DMS 273 (cell line): ENCODE data around the gene IRF1.

Source experiments
- DNase-seq: peaks from one replicate; lab custom pipeline; 2025; ENCODE audit not compliant: unreplicated experiment; lab: John Stamatoyannopoulos, UW

Gene IRF1

GRCh38 chr5:132462856-132463745, 27.5 kb downstream of the IRF1 start:
- no peak for DNase-seq

- no peak for DNase-seq
Measured at GRCh38 chr5:132462333-132462732, 28.2 kb downstream of the IRF1 start.

GRCh38 chr5:132461569-132462070, 29.0 kb downstream of the IRF1 start:
- no peak for DNase-seq

DNA sequence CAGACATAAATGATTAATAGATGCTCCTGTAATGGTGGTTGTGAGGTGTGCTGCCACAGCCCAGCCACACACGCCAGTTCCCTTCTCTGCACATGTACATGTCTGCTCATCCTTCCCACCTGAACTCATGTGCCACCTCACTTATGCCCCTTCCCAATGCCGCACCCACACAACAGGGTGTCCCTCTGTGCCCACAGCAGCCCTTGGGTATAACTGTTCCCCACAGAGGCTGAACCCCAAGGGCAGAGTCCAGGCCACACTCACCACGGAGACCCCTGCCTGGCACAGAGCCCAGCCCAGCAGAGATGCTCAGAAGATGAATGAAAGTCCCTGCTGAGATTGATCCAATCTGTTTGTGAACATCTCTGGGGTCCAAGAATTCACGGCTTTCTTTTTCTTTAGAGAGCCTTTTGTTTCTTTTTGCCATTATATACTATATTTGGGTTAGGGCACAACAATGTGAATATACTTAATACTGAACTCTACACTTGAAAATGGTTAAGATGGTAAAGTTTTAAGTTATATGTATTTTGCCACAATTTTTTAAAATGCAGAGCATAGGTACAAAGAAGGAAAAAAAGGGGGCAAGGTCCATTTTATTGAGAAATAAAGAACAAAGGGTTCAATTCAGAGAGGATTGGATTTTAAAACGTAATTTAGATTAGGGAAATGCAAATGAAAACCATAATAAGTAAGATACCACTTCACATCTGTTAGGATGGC, 29.6 kb downstream of the IRF1 start:
- DNase-seq = no peak

DNA sequence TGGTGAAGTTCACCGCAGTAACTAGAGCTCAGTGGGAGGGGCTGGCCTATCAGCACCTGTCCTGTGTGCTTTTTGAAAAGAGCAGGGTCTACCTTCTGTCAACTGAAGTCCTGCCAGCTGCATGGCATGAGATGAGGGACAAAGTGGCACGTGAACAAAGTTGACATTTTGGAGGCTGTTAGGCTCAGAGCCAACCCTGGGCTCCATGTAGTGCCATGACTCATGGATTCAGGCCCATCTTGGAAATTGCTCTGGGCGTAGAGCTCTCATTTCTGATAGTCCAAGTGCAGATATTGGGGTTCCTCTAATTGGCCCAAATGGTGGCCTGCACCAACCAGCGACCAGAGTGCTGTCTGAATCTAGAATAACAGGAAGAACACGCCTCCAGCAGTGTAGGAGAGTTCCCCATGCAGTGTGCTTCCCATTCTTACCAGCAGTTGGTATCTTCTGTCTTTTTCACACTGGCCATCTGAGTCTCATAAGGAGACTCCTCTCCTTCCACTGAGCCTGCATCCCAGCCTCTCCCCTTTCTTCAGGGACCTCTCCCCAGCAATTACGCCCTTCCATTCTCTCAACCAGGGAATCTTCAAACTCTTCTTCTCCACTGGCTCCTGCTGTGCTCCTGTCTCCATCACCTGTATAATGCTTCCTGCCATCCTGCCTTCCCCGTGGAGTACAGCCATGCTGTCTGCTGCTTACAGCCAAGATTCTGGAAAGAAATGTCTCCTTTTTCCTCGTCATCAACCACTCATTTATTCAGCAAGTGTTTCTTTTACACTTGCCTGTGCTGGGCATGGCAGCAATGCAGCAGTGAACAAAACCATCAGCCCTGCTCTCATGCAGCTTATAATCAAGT, 30.4 kb downstream of the IRF1 start:
- DNase-seq = peak; percentile 70

GRCh38 chr5:132459031-132459982, 31.3 kb downstream of the IRF1 start:
- no peak for DNase-seq

GRCh38 chr5:132458651-132459030, 31.9 kb downstream of the IRF1 start:
- no peak for DNase-seq

DNA sequence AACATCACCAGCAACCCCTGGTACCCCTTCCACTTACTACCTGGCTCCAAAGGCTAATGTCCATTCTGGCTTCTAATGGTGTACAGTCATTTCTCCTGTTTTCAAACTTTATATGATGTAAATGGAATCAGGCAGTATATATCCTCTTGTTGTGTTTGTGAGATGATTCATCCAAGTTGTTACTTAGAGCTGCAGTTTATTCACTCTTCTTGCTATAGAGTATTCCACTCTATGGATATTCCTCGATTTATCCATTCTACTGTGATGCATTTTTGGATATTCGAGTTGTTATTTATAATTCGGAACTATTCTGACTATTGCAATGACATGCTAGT, 32.4 kb downstream of the IRF1 start:
- DNase-seq = no peak

DNA sequence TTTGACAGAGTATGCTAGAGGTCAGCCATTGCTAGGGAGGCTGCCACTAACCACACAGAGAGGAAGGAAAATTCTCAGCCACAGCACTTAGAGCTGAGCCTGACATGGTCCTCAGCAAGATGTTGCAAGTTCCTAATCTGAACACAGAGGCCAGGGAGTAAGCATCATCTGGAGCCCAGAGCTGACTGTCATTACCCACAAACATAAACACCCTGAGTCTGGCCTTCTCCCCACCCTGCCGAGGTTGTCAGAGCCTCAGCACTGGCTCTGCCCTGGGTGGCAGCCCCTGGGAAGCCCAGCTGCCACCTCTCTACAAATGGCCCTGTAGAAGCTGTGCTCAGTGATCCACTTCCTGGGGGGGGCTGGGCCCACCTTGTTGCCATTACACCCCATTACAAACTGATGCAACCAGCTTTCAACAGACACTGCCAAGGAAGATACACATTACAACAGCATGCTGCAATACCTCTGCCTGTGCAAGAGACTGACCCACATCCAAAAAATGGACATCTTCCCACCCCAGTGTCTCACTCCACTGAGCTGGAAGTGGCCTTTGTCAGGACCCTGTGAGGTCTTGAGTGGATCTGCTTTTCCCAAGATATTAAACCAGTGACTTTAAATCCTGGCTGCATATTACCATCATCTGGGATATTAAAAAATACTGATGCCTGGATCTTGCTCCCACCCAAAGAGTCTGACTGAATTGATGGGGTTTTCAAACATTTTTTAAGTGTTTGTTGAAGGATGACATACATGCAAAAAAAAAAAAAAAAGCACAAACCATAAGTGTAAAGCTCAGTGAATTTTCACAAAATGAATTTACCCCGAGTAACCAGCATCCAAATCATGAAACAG, 33.0 kb downstream of the IRF1 start:
- no peak for DNase-seq

DNA sequence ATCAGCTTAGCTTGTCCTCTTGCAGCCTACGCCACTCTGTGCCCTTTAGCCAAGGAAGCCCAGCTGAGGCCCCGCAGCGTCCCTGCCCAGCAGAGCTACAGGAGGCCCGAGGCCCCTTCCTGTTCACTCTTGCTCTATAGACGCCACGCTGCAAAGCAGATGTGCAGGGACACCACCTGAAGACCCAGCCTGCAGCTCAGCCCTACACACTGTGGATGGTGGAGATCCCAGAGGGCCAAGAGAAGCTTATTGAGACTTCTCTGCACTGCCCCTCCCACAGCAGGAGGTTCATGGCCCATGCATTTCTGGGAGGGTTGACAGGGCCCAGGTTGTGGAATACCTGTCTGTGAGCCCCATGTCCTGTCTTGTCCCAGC, 33.6 kb downstream of the IRF1 start:
- DNase-seq = no peak

GRCh38 chr5:132456296-132456986, 34.1 kb downstream of the IRF1 start:
- DNase-seq = no peak

DNA sequence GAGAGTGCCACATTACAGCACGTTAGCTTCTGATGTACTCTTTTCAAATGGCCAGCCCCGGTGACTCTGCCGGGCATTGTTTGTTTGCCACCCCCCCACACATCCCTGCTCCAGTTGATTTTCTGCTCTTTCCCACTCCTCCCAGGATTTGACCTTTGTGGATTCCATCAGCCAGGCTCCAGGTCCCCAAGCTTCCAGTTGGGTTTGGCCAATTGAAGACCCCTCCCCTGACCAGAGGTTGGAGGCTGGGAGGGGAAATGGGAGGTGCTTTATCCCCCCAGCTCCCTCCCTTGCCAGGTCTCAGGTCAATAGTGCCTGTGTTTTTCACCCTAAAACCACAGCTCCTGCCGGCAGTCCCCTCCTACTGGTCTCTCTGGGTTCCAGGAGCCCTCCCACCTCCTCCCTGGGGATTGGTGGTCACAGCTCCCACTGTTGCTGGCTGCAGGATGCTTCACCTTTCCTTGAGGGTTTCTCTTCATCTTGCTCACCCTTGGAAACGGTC, 34.9 kb downstream of the IRF1 start:
- DNase-seq = no peak

GRCh38 chr5:132454361-132454760, 36.2 kb downstream of the IRF1 start:
- no peak for DNase-seq

DNA sequence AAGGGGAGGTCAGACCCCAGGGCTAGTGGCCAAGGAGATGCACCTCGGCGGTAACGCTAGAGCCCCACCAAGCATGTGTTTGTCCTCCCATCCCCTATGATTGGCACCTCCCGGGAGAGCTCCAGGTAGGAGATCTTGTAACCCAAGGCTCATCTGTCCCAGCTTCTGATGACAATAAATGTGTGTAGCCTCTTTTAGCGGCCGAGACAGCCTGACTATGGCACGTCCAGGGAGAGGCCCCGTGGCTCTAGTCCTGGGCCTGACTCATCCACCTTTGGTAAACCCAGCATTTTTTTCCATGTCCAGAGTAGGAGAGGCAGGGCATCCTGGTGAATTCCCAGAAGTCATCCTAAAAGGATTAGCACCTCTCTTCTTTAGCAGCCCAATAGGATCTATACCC, 39.2 kb downstream of the IRF1 start:
- DNase-seq = no peak

DNA sequence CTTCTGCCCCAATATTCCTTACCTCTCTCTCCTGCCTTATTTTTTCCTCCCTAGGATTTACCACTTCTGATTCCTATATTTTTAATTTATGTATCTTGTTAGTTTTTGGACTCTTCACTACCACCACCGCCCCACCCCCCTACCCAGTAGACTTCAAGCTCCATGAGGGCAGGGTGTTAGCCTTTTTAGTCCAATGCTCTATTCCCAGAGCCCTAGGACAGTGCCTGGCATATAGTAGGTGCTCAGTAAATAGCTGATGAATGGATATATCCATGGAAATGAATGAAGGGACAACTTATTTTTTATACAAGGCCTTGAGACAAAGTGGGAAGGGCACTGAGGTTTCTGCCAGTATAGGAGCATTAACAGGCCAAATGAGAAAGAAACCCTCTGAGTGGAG, 41.5 kb downstream of the IRF1 start:
- no peak for DNase-seq

GRCh38 chr5:132447196-132447595, 43.4 kb downstream of the IRF1 start:
- no peak for DNase-seq

GRCh38 chr5:132446621-132447020, 44.0 kb downstream of the IRF1 start:
- peak; percentile 28 for DNase-seq

GRCh38 chr5:132445930-132446329, 44.6 kb downstream of the IRF1 start:
- no peak for DNase-seq

DNA sequence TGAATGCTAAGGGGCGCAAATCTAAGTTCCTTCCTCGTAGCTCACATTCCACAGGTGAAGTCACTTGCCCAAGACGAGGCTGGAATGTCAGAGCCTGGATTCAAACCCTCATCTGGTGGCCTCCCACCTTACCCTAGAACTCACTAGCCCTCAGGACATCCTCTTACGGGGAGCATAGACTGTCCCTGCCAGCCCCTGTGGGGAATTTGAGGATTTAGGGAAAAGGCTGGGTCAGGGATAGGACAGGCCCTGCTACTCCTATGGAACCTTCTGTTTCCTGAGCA, 45.0 kb downstream of the IRF1 start:
- DNase-seq = no peak
